HFF-Myc (cell line): Measurements from ENCODE around the gene ASPHD2.

Source experiments
- DNase-seq: peaks from one replicate; pipeline ENCODE4 v3.0.0-alpha.2; 2011; ENCODE audit warnings: low read depth; ENCODE audit errors: extremely low read depth
- H3K4me3 ChIP-seq: replicated peaks from 2 replicates; pipeline ENCODE4 v1.5.1; 2011; ENCODE audit warnings: low read depth, mild to moderate bottlenecking, control low read depth, low read length
- TF ChIP-seq, protein P1 (sequence below): IDR thresholded peaks from 2 replicates; pipeline ENCODE4 v1.5.1; 2012; ENCODE audit warnings: mild to moderate bottlenecking, low read depth, low read length, control low read depth; ENCODE audit errors: missing control alignments

The ASPHD2 gene

DNA sequence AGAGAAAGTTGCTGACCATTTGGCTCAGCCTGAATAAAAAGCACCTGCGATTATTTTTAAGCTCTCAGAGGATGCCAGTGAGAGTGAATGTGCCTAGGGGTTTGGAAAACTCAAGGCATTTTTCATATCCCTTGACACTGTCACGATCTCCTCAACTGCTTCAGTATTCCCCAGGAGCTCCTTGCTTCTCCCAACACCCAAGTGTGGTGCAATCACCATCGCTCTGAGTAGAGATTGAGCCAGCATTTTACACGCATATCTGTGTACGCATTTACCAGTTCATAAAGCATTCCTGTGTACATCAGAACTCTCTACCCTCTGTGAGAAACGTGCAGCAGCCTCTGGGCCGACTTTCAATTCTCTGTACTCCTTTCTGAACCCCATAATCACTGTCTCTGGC is 56.0 kb downstream of the ASPHD2 start:
- H3K4me3 ChIP-seq: peak overlapping the region; percentile 93
- TF ChIP-seq, protein P1, sequence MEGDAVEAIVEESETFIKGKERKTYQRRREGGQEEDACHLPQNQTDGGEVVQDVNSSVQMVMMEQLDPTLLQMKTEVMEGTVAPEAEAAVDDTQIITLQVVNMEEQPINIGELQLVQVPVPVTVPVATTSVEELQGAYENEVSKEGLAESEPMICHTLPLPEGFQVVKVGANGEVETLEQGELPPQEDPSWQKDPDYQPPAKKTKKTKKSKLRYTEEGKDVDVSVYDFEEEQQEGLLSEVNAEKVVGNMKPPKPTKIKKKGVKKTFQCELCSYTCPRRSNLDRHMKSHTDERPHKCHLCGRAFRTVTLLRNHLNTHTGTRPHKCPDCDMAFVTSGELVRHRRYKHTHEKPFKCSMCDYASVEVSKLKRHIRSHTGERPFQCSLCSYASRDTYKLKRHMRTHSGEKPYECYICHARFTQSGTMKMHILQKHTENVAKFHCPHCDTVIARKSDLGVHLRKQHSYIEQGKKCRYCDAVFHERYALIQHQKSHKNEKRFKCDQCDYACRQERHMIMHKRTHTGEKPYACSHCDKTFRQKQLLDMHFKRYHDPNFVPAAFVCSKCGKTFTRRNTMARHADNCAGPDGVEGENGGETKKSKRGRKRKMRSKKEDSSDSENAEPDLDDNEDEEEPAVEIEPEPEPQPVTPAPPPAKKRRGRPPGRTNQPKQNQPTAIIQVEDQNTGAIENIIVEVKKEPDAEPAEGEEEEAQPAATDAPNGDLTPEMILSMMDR: no peak
- DNase-seq: no peak

DNA sequence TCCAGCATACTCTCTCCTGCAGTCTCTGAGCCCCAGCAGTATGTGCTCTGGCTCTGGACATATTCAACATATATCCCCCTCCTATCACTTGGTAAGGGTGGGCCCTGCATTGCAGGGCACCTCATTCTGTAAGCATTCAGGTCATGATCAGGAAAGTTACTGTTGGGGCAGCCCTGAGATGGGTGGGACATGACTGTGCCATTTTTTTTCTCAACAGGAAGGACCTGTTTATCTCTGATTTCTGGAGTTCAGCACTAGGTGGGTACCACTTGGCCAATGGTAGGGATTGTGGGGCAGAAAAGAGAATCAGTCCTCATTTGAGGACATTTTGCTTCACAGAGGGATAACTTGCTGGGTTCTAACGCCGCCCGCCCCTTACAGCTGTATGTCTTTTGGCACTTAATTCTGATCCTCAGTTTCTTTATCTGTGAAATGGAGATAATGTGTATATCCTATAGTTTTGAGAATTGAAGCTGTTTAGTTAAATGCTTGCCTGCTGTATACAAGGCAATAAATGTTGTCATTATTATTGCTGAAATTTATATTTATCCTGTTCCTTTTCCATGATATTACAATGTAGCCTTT is 56.8 kb downstream of the ASPHD2 start:
- TF ChIP-seq, protein P1: no peak
- no peak for DNase-seq
- peak overlapping the region; percentile 93; the same call in 1 of the 2 replicates for H3K4me3 ChIP-seq

DNA sequence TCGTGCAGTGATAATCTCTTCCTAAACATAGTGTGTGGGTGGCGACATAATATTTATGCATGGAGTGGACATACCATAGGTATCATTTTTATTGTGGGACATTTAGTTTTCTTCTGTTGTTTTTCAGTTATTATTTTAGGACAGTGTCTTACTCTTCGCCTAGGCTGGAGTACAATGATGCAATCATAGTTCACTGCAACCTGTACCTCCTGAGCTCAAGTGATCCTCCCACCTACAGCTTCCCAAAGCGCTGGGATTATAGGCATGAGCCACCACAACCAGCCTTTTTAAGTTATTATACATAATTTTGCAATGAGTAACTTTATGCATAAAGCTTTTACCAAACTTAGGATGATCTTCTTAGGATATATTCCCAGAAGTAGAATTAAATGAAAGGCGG is 57.3 kb downstream of the ASPHD2 start:
- TF ChIP-seq, protein P1: no peak

DNA sequence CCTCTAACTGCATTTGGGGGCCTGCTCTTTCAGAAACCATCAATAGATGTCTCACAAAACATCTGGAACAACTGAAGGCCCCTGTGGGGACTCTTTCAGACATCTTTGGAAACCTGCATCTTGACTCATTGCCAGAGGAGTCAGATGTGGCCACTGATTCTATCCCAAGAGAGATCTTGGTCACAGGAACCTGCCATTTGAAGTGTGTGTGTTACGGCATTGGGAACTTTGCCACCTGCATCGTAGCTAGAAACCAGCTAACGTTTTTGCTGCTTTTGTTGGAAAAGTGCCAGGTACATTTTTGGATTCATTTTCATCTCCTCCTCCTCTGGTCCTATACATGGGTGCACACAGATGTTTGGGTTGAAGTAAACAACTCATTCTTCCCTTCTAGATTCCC is 58.9 kb downstream of the ASPHD2 start:
- TF ChIP-seq, protein P1: no peak

More for the DNA sequence above, 57.3 kb downstream of the ASPHD2 start:
- no peak overlapping the region for H3K4me3 ChIP-seq
- DNase-seq: no peak

DNA sequence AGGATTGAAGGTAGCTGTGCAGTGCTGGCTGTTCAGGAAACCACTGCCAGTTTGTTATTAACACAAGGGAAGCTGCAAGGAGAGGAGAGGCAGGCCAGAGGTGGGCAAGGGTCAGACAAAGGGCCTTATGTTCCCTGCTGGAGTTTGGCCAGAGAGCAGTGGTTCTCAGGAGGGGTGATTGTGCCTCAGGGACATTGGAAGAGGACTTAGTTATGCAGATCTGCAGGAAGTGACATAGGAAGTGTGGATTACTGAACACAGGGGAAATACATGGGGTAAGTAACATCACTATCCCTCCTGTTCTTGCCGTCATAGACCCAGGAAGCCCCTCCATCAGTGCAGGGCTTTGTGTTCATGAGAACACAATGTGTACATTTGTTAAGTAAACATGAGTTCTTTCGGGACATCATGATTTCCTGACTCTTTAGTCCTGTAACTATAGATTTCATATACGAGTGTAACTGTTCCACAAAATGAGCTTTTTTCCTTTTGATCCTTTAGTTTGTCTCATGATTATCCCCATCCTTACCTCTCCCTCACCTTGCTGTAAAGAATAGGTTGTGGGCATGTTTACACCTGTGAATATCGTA is 60.5 kb downstream of the ASPHD2 start:
- H3K4me3 ChIP-seq: no peak overlapping the region
- DNase-seq: no peak
- TF ChIP-seq, protein P1: no peak

More for the DNA sequence above, 58.9 kb downstream of the ASPHD2 start:
- DNase-seq: no peak
- no peak overlapping the region for H3K4me3 ChIP-seq

DNA sequence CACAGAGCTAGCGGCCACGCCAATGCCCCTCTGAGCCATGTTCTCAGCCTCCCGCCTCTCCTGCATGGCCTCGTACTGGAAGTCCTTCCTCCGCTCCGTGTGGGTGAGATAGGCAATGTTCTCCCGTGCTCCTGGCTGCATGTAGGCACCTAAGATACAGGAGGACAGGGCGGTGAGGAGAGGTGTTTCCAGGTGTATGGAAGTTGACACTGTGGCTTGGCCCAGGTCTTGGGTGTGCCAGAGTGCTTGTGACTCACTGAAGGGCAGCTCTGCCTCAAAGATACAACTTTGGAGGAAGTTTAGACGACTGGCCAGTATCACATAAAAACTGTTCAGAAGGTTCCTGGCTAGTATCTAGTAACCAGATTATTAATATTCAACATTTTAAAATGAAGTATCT is 63.2 kb downstream of the ASPHD2 start:
- TF ChIP-seq, protein P1: no peak
- DNase-seq: no peak
- H3K4me3 ChIP-seq: no peak overlapping the region
